Uterus (tissue), 4 donors: ENCODE measurements around the gene PPIG. TPM values are rescaled to one million over a fixed set of nuclear protein-coding genes. Genes with fewer than 3 reads are reported as not detected.

Experiments
- DNase-seq, 2 donors: peaks; one replicate each; pipeline ENCODE4 v3.0.0-alpha.2; 2019 to 2020
- H3K27ac ChIP-seq, 2 donors: fragments of 200-600 bp; sonication (generic); 1 replicate in 1 of 2; 2 replicates in 1 of 2; pipeline ENCODE4 v1.5.1; 2016 to 2018
- H3K27me3 ChIP-seq, 2 donors: fragments of 200-600 bp; sonication (generic); one replicate each; pipeline ENCODE4 v1.5.1; 2018 to 2019; ENCODE audit warnings: control low read depth in 1 of 2
- H3K36me3 ChIP-seq, 2 donors: fragments of 200-600 bp; sonication (generic); one replicate each; pipeline ENCODE4 v1.5.1; 2019; ENCODE audit warnings: control low read depth in 1 of 2
- H3K4me1 ChIP-seq, 2 donors: fragments of 200-600 bp; sonication (generic); one replicate each; pipeline ENCODE4 v1.5.1; 2018 to 2019; ENCODE audit warnings: control low read depth in 1 of 2
- H3K4me3 ChIP-seq, 2 donors: fragments of 200-600 bp; sonication (generic); 1 replicate in 1 of 2; 2 replicates in 1 of 2; pipeline ENCODE4 v1.5.1; 2018 to 2019; ENCODE audit warnings: mild to moderate bottlenecking in 1 of 2
- H3K9me3 ChIP-seq, 2 donors: fragments of 200-600 bp; sonication (generic); one replicate each; pipeline ENCODE4 v1.5.1; 2019; ENCODE audit warnings: control low read depth in 1 of 2
- POLR2A ChIP-seq, 2 donors: fragments of 450-650 bp; IDR thresholded peaks; one replicate each; pipeline ENCODE4 v1.6.1; 2016; ENCODE audit warnings: antibody characterized with exemption in 2 of 2, mild to moderate bottlenecking in 1 of 2, moderate library complexity in 1 of 2
- intact Hi-C: fragments of 100-400 bp; cut with DNase I; formaldehyde crosslinking; loops from one replicate; pipeline ENCODE4 v1.15.1; 2023; ENCODE audit warnings: low total_unique reads
- total RNA-seq, 4 donors: library from RNA; depleted of rRNA in 3 of 4; stranded (reverse); fragments of >200 nt in 3 of 4; gene quantifications; one replicate each; pipeline versions ENCODE4 v1.1.0 to v1.2.4, GENCODE V29; 2014 to 2023
- TF ChIP-seq, protein P1 (sequence below), 4 experiments: fragments of 200-600 bp in 2 of 4; fragments of 450-650 bp in 2 of 4; sonication (generic) in 2 of 4; IDR thresholded peaks; one replicate each; pipeline ENCODE4 v1.5.1; 2016 to 2019; ENCODE audit warnings: antibody characterized with exemption in 4 of 4, mild to moderate bottlenecking in 2 of 4, moderate library complexity in 1 of 4
- donor health status: DM: yes; HTN: yes; CAD: no.

The PPIG gene
- total RNA-seq, 4 donors from 2014 or later: 24.3 to 83.4 (median 59.0) TPM

- Histone ChIP-seq H3K4me3 (no peak overlapping the region), H3K36me3 (no peaks in the 10 kb centered on the region), H3K27ac (no peak overlapping the region), H3K4me1 (no peaks in the 10 kb centered on the region), H3K9me3 (no peaks in the 10 kb centered on the region), H3K27me3 (no peaks in the 10 kb centered on the region)
- no peak for DNase-seq
- TF ChIP-seq POLR2A (IDR thresholded peaks at IDR 0.05): no peak
- TF ChIP-seq, protein P1, sequence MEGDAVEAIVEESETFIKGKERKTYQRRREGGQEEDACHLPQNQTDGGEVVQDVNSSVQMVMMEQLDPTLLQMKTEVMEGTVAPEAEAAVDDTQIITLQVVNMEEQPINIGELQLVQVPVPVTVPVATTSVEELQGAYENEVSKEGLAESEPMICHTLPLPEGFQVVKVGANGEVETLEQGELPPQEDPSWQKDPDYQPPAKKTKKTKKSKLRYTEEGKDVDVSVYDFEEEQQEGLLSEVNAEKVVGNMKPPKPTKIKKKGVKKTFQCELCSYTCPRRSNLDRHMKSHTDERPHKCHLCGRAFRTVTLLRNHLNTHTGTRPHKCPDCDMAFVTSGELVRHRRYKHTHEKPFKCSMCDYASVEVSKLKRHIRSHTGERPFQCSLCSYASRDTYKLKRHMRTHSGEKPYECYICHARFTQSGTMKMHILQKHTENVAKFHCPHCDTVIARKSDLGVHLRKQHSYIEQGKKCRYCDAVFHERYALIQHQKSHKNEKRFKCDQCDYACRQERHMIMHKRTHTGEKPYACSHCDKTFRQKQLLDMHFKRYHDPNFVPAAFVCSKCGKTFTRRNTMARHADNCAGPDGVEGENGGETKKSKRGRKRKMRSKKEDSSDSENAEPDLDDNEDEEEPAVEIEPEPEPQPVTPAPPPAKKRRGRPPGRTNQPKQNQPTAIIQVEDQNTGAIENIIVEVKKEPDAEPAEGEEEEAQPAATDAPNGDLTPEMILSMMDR (IDR thresholded peaks at IDR 0.05): no peak
- intact Hi-C loops: no loop called here
Measured at GRCh38 chr2:169662744-169663143, 78.6 kb downstream of the PPIG start.

DNA sequence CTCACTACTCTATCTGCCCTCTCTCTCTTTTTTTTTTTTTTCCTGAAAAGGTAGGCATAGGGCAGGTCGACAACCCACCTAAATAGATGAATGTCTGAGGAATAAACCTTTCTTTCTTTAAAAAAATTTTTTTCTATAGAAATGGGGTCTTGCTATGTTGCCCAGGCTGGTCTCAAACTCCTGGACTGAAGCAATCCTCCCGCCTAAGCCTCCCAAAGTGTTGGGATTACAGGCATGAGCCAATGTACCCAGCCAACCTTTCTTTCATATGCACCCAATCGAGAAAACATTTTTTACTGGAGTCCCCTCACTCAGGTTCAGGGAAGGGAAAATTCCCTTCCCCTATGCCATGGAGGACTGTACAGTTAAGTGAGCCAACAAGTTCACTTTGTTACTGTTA is 79.1 kb downstream of the PPIG start:
- intact Hi-C loops: no loop called here
- Histone ChIP-seq H3K4me3 (no peak overlapping the region), H3K4me1 (no peaks in the 10 kb centered on the region), H3K36me3 (no peaks in the 10 kb centered on the region), H3K27ac (no peak overlapping the region), H3K27me3 (no peaks in the 10 kb centered on the region), H3K9me3 (no peaks in the 10 kb centered on the region)
- no peak for DNase-seq
- no peak for TF ChIP-seq POLR2A (IDR thresholded peaks at IDR 0.05)
- TF ChIP-seq, protein P1 (IDR thresholded peaks at IDR 0.05): no peak

- H3K27ac ChIP-seq: no peak overlapping the region
- no peaks in the 10 kb centered on the region for H3K4me1 ChIP-seq
- DNase-seq: no peak
- H3K9me3 ChIP-seq: no peaks in the 10 kb centered on the region
- H3K4me3 ChIP-seq: no peak overlapping the region
- no peaks in the 10 kb centered on the region for H3K27me3 ChIP-seq
- TF ChIP-seq, protein P1 (IDR thresholded peaks at IDR 0.05): no peak
- TF ChIP-seq POLR2A (IDR thresholded peaks at IDR 0.05): no peak
- intact Hi-C loops: no loop called here
- no peaks in the 10 kb centered on the region for H3K36me3 ChIP-seq
Measured at GRCh38 chr2:169664600-169664977, 80.4 kb downstream of the PPIG start.

- H3K4me3 ChIP-seq: no peak overlapping the region
Measured at GRCh38 chr2:169664978-169665930, 81.1 kb downstream of the PPIG start.

GRCh38 chr2:169667583-169667982 is 83.4 kb downstream of the PPIG start:
- intact Hi-C loops: no loop called here
- Histone ChIP-seq H3K9me3 (no peaks in the 10 kb centered on the region), H3K4me3 (no peak overlapping the region), H3K27ac (no peak overlapping the region), H3K27me3 (no peaks in the 10 kb centered on the region), H3K36me3 (no peaks in the 10 kb centered on the region), H3K4me1 (no peaks in the 10 kb centered on the region)
- no peak for TF ChIP-seq POLR2A (IDR thresholded peaks at IDR 0.05)
- TF ChIP-seq, protein P1 (IDR thresholded peaks at IDR 0.05): no peak
- DNase-seq: no peak

More at GRCh38 chr2:169664978-169665930, 81.1 kb downstream of the PPIG start:
- intact Hi-C loops: no loop called here
- H3K9me3 ChIP-seq: no peaks in the 10 kb centered on the region
- H3K27ac ChIP-seq: no peak overlapping the region
- H3K4me1 ChIP-seq: no peaks in the 10 kb centered on the region
- TF ChIP-seq POLR2A (IDR thresholded peaks at IDR 0.05): no peak
- TF ChIP-seq, protein P1 (IDR thresholded peaks at IDR 0.05): no peak
- DNase-seq: no peak
- no peaks in the 10 kb centered on the region for H3K27me3 ChIP-seq
- H3K36me3 ChIP-seq: no peaks in the 10 kb centered on the region
